ENCODE measurements around the gene SORBS1.

SORBS1 gene

DNA sequence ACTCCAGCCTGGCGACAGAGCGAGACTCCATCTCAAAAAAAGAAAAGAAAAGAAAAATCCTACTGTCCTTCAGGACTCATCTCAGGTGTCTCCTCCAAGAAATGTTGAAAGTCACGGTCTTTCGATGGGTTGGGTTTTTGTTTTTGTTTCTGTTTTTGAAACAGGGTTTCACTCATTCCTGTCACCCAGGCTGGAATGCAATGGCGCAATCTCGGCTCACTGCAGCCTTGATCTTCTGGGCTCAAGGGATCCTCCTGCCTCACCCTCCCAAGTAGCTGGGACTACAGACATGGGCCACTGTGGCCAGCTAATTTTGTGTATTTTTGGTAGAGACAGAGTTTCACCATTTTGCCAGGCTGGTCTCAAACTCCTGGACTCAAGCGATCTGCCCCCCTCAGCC, 3.1 kb upstream of the SORBS1 start:
- DNase-seq, result no peak

DNA sequence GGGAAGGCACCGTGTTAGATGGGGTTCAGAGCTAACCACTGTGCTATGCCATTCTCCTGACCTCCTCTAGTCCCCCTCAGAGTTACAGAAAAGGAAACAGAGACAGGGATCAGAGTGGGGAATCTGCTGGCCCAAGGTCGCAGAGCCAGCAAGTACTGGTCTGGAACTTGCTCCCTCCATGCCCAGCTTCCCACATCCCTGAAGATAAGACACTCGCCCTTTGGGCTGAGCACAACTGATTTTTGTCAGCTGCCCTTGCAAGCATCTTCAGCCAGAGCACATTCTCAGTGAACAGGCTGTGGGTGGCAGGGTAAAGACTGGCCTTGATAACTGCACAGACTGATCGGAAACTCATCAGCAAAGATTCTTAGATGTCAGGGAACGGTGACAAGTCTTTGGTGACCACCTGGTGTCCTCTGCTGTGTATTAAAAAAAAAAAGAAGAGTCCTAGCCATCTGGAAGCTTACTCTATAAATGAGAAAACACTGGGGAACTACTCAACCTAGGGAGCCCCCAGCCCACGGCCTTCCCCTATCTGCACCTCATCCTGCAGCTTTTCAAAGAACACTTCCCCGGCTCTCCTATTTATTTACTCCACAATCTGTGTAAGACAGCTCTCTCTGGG, 1.3 kb upstream of the SORBS1 start:
- DNase-seq, result no peak

DNA sequence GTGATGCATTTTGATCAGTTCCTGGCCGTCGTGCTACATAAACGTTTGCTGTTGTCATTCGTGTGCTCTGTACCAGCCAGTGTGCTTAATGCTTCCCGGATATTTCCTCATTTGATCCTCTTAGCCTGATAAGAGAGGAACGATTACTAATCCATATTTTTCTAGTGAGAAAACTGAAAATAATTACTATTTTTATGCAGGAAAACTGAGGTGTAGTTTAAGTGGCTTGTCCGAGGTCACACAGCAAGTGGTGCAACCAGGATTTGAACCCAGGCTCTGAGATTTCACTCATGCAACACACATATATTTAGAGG, 650 bp upstream of the SORBS1 start:
- no peak for DNase-seq

DNA sequence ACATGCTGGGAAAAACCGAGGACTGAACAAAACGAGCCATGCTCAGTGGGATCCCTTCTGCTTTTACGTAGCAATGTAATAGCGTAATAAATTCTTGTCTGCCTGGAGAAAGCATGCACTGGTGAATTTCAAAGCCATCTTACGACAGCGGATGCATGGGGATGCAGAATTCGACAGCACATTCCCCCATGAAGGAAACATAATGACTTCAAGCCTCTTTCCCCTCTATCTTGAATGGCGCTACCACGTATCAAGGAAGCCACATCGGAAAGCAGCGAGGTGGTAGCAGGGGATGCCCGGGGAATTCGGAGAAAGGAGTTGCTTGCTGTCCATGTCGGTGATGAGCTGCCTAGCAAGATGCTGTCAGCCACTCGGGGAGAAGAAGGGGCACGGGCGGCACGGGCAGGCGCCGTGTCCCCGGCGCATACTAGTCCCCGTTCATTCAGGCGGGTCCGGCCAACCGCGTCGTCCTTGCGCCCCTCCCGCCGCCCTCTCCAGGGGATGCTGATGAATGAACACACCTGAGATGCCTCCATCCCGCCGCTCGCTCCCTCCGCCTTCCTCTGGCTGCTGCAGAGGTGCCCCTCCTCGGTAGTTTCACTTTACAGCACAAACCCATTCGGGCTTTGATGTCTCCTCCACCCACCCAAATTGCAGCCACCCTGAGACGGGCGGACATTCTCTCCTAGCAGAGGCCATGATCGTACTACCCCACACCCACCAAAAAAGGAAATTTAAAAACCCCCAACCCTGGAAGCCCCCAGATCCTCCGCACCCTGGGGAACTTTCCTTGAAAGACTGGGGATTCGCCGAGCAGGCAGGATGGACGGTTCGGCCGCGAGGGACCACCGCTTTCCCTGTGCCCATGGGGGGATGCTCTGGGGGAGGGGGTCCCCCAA, 644 bp downstream of the SORBS1 start:
- DNase-seq, result peak; percentile 37

DNA sequence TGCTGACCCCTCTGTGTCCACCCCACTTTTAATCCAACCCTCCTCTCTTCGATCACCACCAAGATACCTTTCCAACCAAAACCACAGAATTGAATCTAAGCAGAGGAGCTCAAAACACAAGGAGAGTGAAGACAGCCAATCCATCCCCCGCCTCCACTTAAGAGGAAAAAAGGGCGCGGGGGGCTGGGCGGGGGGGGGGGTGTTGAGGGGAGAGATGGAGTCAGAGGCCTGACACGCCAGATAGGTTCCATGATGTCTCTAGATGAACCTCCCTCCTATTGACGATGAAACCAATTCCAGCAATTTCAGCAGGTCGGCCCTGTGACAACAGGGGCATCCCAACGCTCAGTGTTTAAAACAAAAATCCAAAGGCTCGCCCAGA, 1.3 kb downstream of the SORBS1 start:
- no peak for DNase-seq

DNA sequence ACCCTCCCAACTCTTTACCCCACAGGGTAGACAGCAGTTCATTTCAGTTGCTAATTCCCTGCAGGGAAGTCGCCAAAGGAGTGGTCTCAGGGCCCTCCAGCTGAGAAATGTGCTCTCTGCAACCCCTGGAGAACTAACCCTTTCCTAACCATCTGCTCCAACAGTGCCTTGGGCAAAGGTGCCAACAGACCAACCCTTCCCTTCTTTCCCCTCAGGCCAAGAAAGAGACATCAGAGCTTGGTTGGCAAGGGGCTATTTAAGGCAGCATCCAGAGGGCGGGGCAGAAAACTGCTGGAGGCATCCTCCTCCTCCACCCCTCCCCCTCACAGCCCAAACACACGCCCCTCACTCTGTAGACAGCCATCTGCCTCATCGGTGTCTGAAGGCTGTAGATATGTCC, 1.7 kb downstream of the SORBS1 start:
- peak; percentile 25 for DNase-seq

DNA sequence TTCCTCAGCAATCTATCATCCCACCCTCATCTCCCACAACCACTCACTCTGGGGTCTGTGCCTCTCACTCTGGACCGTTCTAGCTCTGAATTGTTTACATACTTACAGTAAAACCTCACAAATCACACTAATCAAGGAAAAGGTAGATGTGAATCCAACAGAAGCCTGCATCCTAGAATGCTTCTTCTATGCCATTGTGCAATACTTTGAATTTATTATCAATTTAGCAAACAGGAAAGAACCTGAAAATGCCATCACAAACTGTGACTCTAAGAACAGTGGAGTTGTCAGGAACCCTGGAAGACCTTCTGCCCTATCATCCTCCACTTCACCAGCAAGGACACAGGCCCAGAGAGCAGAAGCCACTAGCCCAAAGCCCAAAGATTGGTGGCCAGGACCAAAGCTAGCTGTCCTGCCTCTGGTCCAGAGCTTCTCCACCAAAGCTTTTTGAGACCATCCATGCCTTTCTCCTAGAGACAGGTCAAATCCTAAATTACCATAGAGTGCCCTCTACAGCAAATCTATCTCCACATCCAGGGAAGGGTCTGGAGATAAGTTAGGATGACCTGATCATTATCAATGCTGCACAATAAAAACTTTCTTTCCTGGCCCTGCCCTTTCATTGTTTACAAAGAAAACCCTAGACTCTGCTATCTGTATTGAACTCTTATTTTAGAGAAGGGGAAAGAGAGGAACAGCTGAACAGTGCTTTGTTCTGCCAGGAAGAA, 2.4 kb downstream of the SORBS1 start:
- no peak for DNase-seq

DNA sequence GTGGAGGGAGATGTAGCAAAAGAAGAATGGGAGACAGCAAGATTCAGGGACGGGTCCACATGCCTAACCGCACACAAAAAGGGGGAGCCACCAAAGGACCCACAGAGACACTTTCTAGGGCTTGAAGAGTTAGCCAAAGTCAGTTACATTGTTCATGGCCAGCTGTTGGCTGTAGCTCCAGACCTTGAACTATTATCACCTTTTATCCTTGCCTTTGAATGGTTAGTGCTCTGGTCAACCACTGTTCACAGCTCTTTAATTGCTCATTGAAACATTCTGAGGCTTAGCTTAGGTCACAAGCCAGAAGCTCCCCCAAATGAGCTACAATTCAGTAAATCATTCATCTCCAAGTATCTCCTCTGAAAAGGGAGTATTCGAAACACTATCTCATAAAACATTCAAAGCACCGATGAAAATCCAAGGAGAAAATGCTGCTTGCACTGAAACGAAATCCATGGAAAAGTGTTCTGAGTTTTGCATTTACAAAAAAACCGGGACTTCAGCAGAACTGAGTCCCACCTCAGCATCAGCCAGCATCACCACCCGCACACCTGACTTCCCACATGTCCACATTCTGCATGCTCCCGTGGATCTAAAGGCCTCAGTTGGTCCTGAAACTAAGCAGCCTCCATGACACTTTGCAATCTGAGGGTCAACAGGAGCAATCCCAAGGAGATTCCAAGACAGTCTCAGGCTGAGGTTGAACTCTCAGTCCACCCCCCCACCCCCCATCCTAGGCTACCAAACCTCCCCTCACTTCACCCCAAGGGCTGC, 4.0 kb downstream of the SORBS1 start:
- no peak for DNase-seq

DNA sequence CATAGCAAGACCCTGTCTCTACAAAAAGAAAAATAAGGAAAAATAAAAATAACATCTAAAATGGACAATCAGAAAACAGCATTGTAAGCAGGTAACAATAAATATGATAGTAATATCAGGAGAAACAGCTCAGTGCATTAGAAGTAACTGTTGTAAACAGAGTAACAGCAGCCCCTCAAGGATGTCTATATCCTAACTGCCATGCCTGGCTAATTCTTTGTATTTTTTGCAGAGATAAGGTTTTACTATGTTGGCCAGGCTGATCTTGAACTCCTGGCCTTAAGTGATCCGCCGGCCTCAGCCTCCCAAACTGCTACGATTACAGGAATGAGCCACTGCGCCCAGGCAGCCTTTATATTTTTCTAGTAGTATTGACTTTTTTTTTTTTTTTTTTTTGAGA, 7.5 kb downstream of the SORBS1 start:
- peak; percentile 37 for DNase-seq

DNA sequence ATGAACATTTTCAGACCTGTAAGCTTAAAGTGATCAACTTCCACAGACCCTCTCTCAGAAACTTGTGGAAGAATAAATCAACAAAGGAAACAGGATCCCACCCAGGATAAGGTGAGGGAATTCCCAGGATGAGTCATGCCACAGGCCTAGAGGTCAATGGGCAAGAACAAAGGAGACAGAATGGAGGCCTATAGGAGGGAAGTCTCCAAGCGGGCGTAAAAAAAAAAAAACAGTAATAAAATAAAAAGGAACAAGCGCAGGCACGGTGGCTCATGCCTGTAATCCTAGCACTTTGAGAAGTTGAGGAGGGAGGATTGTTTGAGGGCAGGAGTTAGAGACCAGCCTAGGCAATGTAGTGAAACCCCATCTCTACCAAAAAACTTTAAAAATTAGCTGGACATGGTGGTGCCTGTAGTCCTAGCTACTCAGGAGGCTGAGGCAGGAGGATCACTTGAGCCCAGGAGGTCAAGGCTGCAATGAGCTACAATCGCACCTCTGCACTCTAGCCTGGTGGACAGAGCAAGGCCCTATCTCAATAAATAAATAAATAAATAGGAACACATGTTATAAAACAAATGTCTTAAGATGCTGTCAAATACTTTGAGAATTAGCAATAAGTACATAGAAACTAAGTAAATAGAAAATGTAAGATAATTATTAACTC, 8.4 kb downstream of the SORBS1 start:
- no peak for DNase-seq

DNA sequence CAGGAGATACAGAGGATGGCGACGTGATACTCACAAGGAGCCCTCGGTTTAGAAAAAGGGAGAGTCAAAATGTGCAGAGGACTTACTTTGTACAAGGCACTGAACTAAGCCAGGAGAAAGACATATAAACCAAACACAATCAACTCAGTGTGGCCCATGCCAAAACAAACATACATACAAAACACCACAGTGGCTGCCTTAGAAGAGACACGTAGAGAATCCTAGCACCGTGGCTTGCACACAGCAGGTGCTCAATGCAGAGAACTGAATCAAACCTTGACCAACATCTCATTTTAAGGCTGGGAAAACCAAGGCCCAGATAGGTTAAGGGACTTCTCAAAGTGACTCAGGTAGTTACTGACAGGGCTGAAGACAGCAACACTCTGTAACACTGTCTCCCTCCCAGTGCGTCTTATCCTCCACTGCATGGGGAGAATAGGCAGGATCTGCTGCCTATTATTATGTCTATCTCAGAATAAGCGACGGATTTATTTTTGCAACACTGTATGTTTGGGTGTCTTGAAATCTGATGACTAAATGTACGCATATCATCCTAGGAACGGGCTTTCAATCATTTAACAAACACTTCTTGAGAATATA, 11.0 kb downstream of the SORBS1 start:
- no peak for DNase-seq

DNA sequence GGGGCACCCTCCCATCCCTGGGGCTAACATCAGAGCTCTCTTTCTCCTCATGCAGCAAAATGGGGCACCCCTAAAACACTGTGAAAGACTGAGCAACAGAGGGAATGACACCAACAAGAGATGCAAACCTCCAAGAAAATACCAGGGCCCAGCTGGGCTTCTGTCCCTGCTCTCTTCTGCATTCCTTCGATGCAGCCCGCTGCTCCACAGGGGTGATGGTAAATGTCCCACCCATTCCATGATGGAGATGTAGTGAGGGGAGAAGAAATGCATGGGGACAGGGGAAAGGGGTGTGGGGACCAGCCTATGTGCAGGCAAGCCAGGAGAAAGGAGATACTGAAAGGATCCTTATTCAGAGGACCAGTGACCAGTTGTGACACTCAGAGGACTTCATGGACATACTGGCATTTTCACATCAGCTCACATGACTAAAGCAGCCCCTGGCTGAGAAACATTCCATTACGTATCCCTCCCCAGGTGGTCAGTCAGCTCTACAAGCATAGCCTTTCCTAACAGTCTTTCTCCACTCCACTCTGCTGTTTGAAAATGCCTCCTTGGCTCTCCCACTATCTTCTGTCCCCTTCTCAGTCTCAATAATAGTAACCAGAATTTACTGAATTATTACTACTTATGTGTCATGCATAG, 13.3 kb downstream of the SORBS1 start:
- DNase-seq, result no peak

DNA sequence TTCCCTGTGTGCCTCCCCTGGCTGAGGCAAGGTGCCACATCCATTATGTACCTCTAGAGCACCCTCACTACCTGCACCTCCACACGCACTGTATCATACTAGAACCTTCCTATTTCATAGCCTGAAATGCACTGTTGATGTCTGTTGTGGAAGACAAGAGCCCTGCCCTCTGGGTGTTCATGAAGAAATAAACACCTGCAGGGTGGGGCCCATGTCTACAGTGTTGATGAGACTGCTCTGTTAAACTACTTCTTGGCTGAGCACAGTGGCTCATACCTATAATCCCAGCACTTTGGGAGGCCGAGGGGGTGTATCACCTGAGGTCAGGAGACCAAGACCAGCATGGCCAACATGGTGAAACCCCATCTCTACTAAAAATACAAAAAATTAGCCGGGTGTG, 14.0 kb downstream of the SORBS1 start:
- no peak for DNase-seq

DNA sequence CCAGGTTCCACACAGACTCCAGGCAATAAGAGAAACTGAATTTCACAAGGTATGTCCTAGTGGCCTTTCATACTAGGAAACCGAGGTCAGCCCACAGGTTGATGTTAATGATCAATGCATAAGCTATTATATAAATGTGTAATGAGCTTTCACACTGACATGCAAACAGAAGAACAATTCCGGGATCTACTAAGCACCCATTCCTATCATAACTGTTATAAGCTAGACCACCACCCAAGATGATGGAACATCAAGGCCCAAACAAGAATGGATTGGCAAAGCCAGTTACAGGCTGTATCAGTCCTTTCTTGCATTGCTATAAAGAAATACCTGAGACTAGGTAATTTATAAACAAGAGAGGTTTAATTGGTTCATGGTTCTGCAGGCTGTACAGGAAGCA, 15.2 kb downstream of the SORBS1 start:
- no peak for DNase-seq

DNA sequence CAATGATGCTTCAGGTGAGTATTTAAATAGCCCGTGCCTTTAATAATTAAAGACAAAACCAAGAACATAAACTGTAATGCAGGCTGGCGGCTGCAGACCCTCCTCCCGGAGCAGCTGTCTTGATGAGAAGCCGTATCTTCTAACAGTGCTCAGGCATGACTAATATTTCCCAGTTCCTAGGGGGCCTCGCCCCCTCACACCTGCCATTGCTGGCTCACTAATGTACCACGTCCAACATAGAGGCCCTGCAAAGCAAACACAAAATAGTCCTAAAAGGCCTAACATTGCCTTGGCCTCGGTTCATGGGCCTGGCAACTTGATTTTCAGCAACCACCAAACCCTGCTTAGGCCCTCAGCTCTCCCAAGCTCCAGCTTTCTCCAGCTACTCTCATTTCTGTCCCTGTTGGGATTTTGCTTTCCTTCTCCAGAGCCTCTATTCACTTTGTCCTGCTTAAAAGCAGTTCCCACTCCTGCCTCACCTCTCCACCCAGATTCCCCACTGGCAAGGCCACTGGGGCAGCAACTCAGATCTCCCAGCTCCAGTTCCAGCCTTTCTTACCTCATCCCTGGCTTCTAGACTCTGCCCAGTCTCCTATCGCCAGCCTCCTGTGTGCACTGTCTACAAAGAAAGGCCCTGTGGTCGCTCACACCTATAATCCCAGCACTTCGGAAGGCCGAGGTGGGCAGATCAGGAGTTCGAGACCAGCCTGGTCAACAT, 16.2 kb downstream of the SORBS1 start:
- DNase-seq, result no peak

DNA sequence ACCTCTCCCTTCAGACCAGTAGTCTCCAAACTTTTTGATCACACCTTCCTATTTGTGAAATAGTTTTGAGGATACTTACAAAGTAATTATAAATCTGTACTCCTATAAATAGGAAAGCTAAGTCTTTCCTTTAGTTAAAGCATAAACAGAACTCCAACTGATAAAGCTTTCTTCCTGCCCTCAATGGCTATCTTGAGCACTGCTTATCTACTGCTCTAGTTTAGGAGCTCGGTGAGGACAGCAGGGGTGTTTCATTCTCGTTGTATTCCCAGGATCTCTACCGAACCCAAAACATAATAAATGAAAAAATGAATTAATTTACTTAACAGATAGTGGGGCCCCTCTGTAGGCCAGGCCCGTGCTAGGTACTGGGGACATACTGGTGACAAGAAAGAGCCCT, 17.7 kb downstream of the SORBS1 start:
- no peak for DNase-seq

DNA sequence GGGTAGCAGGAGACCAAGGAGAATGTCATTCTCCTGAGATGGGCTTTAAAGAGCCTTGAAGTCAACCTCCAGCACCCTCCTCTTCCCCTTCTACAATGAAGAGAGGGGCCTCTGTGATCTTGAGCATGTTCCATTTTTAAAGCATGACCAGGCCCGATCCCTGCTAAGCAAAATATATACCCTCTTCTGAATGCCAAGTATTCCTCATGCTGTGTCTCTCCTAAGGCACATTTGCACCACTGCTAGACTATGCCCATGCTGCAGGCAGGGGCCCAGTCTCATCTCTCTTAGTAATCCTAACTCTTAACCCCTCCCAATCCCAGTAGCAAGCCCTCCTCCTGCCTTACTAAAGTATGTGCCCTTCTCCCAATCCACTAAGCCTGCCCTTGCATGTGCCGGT, 18.4 kb downstream of the SORBS1 start:
- DNase-seq, result no peak

DNA sequence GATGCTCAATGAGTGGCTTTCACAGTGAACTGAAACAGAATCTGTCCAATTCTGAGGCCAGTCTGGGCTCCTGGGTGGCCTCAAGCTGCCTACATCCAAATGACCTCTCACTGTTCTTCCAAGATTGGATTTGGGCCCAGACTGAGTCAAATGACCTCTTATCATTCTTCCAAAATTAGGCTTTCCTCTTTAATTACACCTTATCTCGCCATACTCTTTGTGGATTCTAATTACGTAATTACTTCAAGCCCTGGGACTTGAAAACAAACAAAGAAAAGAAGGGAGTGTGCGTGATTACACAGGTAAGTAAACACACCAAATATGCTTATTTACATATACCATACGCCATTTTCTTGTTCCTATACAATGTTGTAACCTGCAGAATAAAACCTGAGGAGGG, 18.8 kb downstream of the SORBS1 start:
- no peak for DNase-seq

DNA sequence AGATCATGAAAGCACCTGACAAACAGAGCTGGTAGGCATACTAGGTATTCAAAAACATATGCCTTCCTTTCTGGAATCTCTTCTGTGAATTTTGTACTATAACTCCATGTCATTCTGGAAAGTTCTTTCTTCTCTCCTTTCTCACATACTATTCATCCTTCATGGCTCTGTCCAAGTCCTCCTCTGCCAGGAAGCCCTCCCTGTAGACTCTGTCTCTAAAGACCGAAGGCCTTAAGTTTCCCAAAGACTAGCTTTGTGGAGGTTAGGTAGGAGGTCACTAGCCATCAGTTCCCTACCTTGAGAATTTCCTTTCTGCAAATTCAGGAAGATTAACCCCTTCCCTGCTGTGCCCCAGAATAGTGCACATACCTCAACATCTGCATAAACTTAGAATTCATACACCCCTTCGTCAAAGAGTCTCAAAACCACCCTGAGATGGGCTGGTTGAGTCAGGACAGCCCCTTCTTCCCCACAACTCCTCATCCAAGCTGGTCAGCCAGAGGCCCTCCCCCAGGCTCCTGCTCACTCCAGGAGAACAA, 20.6 kb downstream of the SORBS1 start:
- DNase-seq, result no peak

DNA sequence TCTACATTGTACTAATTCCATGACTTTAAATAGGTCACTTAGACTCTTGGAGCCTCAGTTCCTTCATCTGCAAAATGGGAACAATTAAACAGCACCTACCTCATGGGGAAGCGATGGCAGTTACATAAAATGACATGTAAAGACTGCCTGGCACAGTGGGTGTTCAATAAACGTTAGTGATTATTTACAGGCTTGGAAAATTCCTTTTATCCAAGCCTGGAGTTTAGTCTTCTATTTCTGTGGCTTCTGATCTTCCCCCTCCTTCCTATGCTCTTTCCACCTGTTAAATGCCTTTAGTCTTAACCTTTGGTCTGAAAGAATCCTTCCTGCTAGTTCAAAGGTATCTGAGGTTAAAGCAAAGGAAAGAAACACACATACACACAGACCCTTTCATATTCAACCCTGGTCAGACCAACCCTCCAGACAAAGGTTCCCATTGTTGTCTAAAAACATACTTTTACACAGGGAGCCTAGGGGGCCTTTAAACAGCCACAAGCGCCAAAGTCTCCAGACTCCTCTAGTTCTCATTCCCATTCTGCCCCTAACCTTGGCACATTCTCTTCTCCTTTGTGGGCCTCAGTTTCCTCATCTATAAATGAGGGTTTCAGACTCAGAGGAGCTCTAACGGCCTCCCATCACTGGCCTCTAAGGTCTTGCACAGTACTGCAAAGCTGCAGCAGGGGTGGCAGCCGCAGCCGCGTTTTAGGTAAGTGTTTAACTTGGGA, 21.4 kb downstream of the SORBS1 start:
- DNase-seq, result no peak
